A673 (cell line): Measurements from ENCODE around the gene SLC9A4.

Experiments used
- EZH2 ChIP-seq: fragments of 200-600 bp; sonication (generic); IDR thresholded peaks from 2 replicates; pipeline ENCODE4 v1.6.1; 2017; ENCODE audit warnings: borderline replicate concordance, low read depth, mild to moderate bottlenecking, mixed read lengths, antibody characterized with exemption, low read length; ENCODE audit not compliant: poor library complexity, severe bottlenecking
- TF ChIP-seq, protein P1 (sequence below): fragments of 300-800, 200-600 bp; sonication (generic); conservative IDR thresholded peaks from 2 replicates; pipeline ENCODE4 v1.5.1; 2017; ENCODE audit warnings: low read depth, mild to moderate bottlenecking, antibody characterized with exemption, low read length, moderate library complexity, mixed read lengths

DNA sequence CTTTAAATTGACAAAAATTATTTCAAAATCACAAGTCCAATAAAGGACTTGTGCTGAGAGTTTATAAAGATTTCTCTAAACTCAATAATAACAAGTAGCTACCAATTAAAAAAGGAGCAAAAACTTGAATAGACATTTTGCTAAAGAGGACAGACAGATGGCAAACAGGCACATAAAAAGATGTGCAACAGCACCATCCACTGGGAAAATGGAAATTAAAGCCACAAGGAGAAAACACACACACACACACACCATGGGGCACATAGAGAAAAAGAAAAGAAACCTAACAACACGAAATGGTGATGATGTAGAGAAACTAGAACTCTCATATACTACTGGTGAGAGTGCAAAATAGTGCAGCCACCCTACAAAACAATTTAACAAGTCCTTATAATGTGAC, 12.6 kb upstream of the SLC9A4 start:
- TF ChIP-seq, protein P1, sequence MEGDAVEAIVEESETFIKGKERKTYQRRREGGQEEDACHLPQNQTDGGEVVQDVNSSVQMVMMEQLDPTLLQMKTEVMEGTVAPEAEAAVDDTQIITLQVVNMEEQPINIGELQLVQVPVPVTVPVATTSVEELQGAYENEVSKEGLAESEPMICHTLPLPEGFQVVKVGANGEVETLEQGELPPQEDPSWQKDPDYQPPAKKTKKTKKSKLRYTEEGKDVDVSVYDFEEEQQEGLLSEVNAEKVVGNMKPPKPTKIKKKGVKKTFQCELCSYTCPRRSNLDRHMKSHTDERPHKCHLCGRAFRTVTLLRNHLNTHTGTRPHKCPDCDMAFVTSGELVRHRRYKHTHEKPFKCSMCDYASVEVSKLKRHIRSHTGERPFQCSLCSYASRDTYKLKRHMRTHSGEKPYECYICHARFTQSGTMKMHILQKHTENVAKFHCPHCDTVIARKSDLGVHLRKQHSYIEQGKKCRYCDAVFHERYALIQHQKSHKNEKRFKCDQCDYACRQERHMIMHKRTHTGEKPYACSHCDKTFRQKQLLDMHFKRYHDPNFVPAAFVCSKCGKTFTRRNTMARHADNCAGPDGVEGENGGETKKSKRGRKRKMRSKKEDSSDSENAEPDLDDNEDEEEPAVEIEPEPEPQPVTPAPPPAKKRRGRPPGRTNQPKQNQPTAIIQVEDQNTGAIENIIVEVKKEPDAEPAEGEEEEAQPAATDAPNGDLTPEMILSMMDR: 0 out of 2 replicates have a peak, but pooled peaks have one; percentile 12
- TF ChIP-seq EZH2: no peak
